Measurements from ENCODE around the gene DNAAF5. TPM values are rescaled to one million over a fixed set of nuclear protein-coding genes. Genes with fewer than 3 reads are reported as not detected.
"Not testable (repeated sequence)": the region's sequence is repeated elsewhere in the genome, so short reads cannot be mapped to it uniquely, and the experiment has no call there.

The DNAAF5 gene
- total and polyA plus RNA-seq, 9 of the 15 experiments (the other 6 are each of a cell fraction or from before 2014, with no cell fraction given) = 3.1 to 69.7 (median 19.1) TPM

DNA sequence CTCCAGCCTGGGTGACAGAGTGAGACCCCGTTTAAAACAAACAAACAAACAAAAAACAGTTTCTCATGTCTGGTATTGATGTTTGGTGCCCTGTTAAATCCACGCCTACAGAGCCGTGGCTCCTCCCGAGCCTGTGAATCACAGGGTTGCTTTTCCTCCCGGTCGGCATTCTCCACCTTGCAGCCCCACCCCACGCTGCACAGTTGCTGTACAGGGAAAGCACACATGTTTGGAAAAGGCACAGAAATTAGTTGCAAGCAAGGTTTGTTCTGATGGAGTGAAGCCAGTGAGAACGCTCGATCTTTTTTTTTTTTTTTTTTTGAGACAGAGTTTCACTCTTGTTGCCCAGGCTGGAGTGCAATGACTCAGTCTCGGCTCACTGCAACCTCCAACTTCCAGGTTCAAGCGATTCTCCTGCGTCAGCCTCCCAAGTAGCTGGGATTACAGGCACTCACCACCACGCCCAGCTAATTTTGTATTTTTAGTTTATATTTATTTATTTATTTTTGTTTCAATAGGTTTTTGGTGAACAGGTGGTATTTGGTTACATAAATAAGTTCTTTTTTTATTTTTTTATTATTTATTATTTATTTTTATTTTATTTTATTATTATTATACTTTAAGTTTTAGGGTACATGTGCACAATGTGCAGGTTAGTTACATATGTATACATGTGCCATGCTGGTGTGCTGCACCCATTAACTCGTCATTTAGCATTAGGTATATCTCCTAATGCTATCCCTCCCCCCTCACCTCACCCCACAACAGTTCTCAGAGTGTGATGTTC lies 17.0 kb downstream of the DNAAF5 start:
- H3K27ac ChIP-seq (ENCODE audit: extremely low read depth, low read depth, low read length); BruUV-seq (replicated peaks); ATAC-seq; H2AFZ ChIP-seq (ENCODE audit: low read depth, low read length); FAIRE-seq; H3K4me2 ChIP-seq (ENCODE audit: insufficient read depth, low read length); H3K4me3 ChIP-seq; intact Hi-C loops (cut with micrococcal nuclease); H3K9me1 ChIP-seq (ENCODE audit: control insufficient read depth, insufficient read depth, low read length); DNase-seq (ENCODE audit: extremely low read depth in 1 of 4, low spot score in 3 of 4); in situ Hi-C loops (cut with MboI); H3K27me3 ChIP-seq (ENCODE audit: control insufficient read depth in 2 of 2, insufficient read depth in 2 of 2, low read length in 2 of 2); POLR2A ChIA-PET; H3K9me3 ChIP-seq (replicated peaks; ENCODE audit: control insufficient read depth, insufficient read depth, low read depth, low read length); H3K9ac ChIP-seq (ENCODE audit: insufficient read depth in 1 of 2, low read depth in 2 of 2, low read length in 2 of 2); CTCF ChIA-PET (ENCODE audit: low intra/inter-chr PET ratio); H4K20me1 ChIP-seq (replicated peaks; ENCODE audit: control insufficient read depth, insufficient read depth, low read length): not testable (repeated sequence)
- peaks cover 30% of the 10 kb centered on the region for H3K79me2 ChIP-seq (ENCODE audit: control insufficient read depth, insufficient read depth, low read length)
- H3K36me3 ChIP-seq (ENCODE audit: control insufficient read depth, insufficient read depth, low read length) = peaks cover 67% of the 10 kb centered on the region
- peaks cover 0 to 11% of the 10 kb centered on the region in 2 experiments; a peak in 2 of 5 replicates for H3K4me1 ChIP-seq (replicated peaks in 1 of 2; ENCODE audit: control insufficient read depth in 2 of 2, insufficient read depth in 2 of 2, low read length in 2 of 2)
- WGBS (ENCODE audit: insufficient coverage, low coverage, missing lambda C conversion rate) = 94% methylated on average over 9 of the region's 14 CpGs

DNA sequence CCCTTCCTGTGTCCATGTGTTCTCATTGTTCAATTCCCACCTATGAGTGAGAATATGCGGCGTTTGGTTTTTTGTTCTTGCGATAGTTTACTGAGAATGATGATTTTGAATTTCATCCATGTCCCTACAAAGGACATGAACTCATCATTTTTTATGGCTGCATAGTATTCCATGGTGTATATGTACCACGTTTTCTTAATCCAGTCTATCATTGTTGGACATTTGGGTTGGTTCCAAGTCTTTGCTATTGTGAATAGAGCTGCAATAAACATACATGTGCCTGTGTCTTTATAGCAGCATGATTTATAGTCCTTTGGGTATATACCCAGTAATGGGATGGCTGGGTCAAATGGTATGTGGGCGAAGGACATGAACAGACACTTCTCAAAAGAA lies 17.6 kb downstream of the DNAAF5 start:
- intact Hi-C loops (cut with micrococcal nuclease); H3K9ac ChIP-seq (ENCODE audit: insufficient read depth in 1 of 2, low read depth in 2 of 2, low read length in 2 of 2); H2AFZ ChIP-seq (ENCODE audit: low read depth, low read length); H3K27ac ChIP-seq (ENCODE audit: extremely low read depth, low read depth, low read length); BruUV-seq (replicated peaks); FAIRE-seq; H3K4me2 ChIP-seq (ENCODE audit: insufficient read depth, low read length); CTCF ChIA-PET (ENCODE audit: low intra/inter-chr PET ratio); H3K27me3 ChIP-seq (ENCODE audit: control insufficient read depth in 2 of 2, insufficient read depth in 2 of 2, low read length in 2 of 2); in situ Hi-C loops (cut with MboI); H3K9me1 ChIP-seq (ENCODE audit: control insufficient read depth, insufficient read depth, low read length); H3K4me3 ChIP-seq; H3K9me3 ChIP-seq (replicated peaks; ENCODE audit: control insufficient read depth, insufficient read depth, low read depth, low read length); H3K4me1 ChIP-seq (replicated peaks in 1 of 2; ENCODE audit: control insufficient read depth in 2 of 2, insufficient read depth in 2 of 2, low read length in 2 of 2); H4K20me1 ChIP-seq (replicated peaks; ENCODE audit: control insufficient read depth, insufficient read depth, low read length); ATAC-seq; POLR2A ChIA-PET; DNase-seq (ENCODE audit: extremely low read depth in 1 of 4, low spot score in 3 of 4): not testable (repeated sequence)
- Histone ChIP-seq H3K36me3 (ENCODE audit: control insufficient read depth, insufficient read depth, low read length) (peaks cover 67% of the 10 kb centered on the region), H3K79me2 (ENCODE audit: control insufficient read depth, insufficient read depth, low read length) (peaks cover 27% of the 10 kb centered on the region)
- TF ChIP-seq BCOR (IDR thresholded peaks at IDR 0.05) = 0 out of 2 replicates have a peak, but pooled peaks have one; percentile 28
- WGBS (ENCODE audit: insufficient coverage, low coverage, missing lambda C conversion rate) = 75% methylated on average over 4 of the region's 5 CpGs

Data from K562 (cell line).